ENCODE results near the gene BTBD2. TPM values are rescaled to one million over a fixed set of nuclear protein-coding genes. Genes with fewer than 3 reads are reported as not detected.

Gene BTBD2
- polyA plus RNA-seq, 1 donor (not counting 4 experiments of a cell fraction or from before 2014, with no cell fraction given), result 22.3 TPM

DNA sequence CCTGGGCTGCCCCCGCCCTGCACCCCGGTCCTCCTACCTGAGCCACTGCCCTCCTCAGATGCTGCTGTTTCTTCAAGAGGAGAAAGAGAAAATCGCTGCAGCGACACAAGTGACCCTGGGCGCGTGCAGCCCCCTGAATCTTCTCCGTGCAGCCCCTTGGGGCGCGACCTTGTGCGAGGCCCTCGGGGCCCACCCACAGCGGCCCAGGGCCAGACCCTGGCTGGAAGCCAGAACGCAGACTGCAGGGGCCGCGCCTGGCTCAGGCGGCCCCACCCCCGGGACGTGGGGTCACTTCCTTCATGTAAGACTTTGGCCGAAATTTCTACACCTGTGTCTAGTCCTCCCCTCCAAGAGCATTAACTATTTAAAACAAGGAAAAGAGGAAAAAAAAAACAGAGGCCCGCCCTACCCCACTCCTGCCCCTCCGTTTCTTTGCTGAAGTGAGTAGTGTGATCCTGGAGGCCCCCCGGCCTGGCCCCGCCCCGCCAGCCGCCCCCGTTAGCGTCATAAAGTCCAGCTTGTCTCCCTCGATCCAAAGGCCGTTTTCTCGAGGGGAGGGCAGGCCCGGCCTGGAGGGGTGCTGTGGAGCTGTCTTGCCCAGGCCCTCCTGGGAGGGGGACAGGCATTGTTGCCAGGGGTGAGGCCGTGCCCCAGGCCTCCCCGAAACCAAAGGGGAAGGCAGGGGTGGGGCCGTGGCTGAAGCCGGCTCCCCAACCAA is 35.3 kb downstream of the BTBD2 start:
- Histone ChIP-seq H3K4me3 (ENCODE audit: control insufficient read depth in 2 of 3, extremely low read depth in 1 of 3, insufficient read depth in 2 of 3, low read depth in 1 of 3, low read length in 3 of 3) (no peak overlapping the region), H3K79me2 (ENCODE audit: control insufficient read depth, insufficient read depth, low read length) (peaks cover 15% of the 10 kb centered on the region), H4K20me1 (ENCODE audit: control insufficient read depth, extremely low read depth, insufficient read depth, low read length) (peaks cover 4% of the 10 kb centered on the region), H3K27me3 (ENCODE audit: control insufficient read depth, extremely low read depth, insufficient read depth, low read length) (no peaks in the 10 kb centered on the region), H3K27ac (ENCODE audit: control insufficient read depth, insufficient read depth, low read length) (no peak overlapping the region), H3K9me3 (ENCODE audit: control insufficient read depth, low read depth, low read length) (no peaks in the 10 kb centered on the region), H3K9ac (ENCODE audit: control insufficient read depth, extremely low read depth, insufficient read depth, low read length) (no peak overlapping the region), H3K36me3 (ENCODE audit: control insufficient read depth in 2 of 2, extremely low read depth in 1 of 2, insufficient read depth in 2 of 2, low read length in 2 of 2) (peaks cover 14 to 19% of the 10 kb centered on the region in 2 experiments), H3K4me2 (ENCODE audit: control insufficient read depth, extremely low read depth, insufficient read depth, low read depth, low read length) (no peak overlapping the region), H3K9me1 (ENCODE audit: control insufficient read depth, extremely low read depth, insufficient read depth, low read length) (no peaks in the 10 kb centered on the region), H2AFZ (ENCODE audit: control insufficient read depth, low read length) (no peak overlapping the region), H3K4me1 (ENCODE audit: control insufficient read depth, extremely low read depth, insufficient read depth, low read length) (no peaks in the 10 kb centered on the region)
- no peak for DNase-seq (ENCODE audit: low read depth, low spot score)
- dilution Hi-C loops (cut with MboI; ENCODE audit: extremely low pct_ligation_motif_present, low sequenced_read_pairs), result no loop called here
- no peak for TF ChIP-seq EZH2 (IDR thresholded peaks at IDR 0.05; ENCODE audit: low read length)
- TF ChIP-seq, protein P1, sequence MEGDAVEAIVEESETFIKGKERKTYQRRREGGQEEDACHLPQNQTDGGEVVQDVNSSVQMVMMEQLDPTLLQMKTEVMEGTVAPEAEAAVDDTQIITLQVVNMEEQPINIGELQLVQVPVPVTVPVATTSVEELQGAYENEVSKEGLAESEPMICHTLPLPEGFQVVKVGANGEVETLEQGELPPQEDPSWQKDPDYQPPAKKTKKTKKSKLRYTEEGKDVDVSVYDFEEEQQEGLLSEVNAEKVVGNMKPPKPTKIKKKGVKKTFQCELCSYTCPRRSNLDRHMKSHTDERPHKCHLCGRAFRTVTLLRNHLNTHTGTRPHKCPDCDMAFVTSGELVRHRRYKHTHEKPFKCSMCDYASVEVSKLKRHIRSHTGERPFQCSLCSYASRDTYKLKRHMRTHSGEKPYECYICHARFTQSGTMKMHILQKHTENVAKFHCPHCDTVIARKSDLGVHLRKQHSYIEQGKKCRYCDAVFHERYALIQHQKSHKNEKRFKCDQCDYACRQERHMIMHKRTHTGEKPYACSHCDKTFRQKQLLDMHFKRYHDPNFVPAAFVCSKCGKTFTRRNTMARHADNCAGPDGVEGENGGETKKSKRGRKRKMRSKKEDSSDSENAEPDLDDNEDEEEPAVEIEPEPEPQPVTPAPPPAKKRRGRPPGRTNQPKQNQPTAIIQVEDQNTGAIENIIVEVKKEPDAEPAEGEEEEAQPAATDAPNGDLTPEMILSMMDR (optimal IDR thresholded peaks at IDR 0.05 in 1 of 3, IDR thresholded peaks at IDR 0.05 in 1 of 3, conservative IDR thresholded peaks at IDR 0.05 in 1 of 3; ENCODE audit: extremely low read depth in 1 of 3, insufficient read depth in 2 of 3, low read length in 3 of 3), result no peak
- no peak for FAIRE-seq

DNA sequence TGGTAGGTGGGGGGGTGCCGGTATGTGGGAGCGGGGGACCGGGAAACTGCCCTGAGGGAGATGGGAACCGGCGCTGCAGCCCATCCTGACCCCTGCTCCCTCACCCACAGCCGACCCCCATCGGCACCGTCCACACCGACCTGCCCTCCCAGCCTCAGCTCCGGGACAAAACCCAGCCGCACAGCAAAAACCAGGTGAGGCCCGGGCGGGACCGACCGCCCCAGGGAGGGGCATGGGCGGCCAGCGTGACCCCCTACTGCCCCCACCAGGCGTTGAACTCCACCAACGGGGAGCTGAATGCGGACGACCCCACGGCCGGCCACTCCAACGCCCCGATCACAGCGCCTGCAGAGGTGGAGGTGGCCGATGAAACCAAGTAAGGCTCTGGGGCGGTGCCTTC is 35.9 kb downstream of the BTBD2 start:
- Histone ChIP-seq H3K36me3 (ENCODE audit: control insufficient read depth in 2 of 2, extremely low read depth in 1 of 2, insufficient read depth in 2 of 2, low read length in 2 of 2) (peaks cover 14 to 20% of the 10 kb centered on the region in 2 experiments), H2AFZ (ENCODE audit: control insufficient read depth, low read length) (no peak overlapping the region), H3K27ac (ENCODE audit: control insufficient read depth, insufficient read depth, low read length) (no peak overlapping the region), H3K9me1 (ENCODE audit: control insufficient read depth, extremely low read depth, insufficient read depth, low read length) (no peaks in the 10 kb centered on the region), H3K79me2 (ENCODE audit: control insufficient read depth, insufficient read depth, low read length) (peaks cover 19% of the 10 kb centered on the region), H3K4me1 (ENCODE audit: control insufficient read depth, extremely low read depth, insufficient read depth, low read length) (no peaks in the 10 kb centered on the region), H3K27me3 (ENCODE audit: control insufficient read depth, extremely low read depth, insufficient read depth, low read length) (no peaks in the 10 kb centered on the region), H3K4me2 (ENCODE audit: control insufficient read depth, extremely low read depth, insufficient read depth, low read depth, low read length) (no peak overlapping the region), H3K9me3 (ENCODE audit: control insufficient read depth, low read depth, low read length) (no peaks in the 10 kb centered on the region), H4K20me1 (ENCODE audit: control insufficient read depth, extremely low read depth, insufficient read depth, low read length) (peaks cover 4% of the 10 kb centered on the region), H3K9ac (ENCODE audit: control insufficient read depth, extremely low read depth, insufficient read depth, low read length) (no peak overlapping the region), H3K4me3 (ENCODE audit: control insufficient read depth in 2 of 3, extremely low read depth in 1 of 3, insufficient read depth in 2 of 3, low read depth in 1 of 3, low read length in 3 of 3) (no peak overlapping the region)
- TF ChIP-seq, protein P1 (optimal IDR thresholded peaks at IDR 0.05 in 1 of 3, IDR thresholded peaks at IDR 0.05 in 1 of 3, conservative IDR thresholded peaks at IDR 0.05 in 1 of 3; ENCODE audit: extremely low read depth in 1 of 3, insufficient read depth in 2 of 3, low read length in 3 of 3), result no peak
- no peak for TF ChIP-seq EZH2 (IDR thresholded peaks at IDR 0.05; ENCODE audit: low read length)
- FAIRE-seq, result no peak
- DNase-seq (ENCODE audit: low read depth, low spot score), result no peak
- dilution Hi-C loops (cut with MboI; ENCODE audit: extremely low pct_ligation_motif_present, low sequenced_read_pairs), result no loop called here
